K562 (cell line): ENCODE data around the gene LRRC39. TPM values are rescaled to one million over a fixed set of nuclear protein-coding genes. Genes with fewer than 3 reads are reported as not detected.

Source experiments
- CBFB ChIP-seq: sonication (generic); formaldehyde crosslinking; IDR thresholded peaks from 2 replicates; pipeline ENCODE4 v1.4.0; 2020; ENCODE audit warnings: mild to moderate bottlenecking, missing genetic modification reagents
- EHMT2 ChIP-seq: fragments of 450-650 bp; IDR thresholded peaks from 2 replicates; pipeline ENCODE4 v1.6.1; 2018; ENCODE audit warnings: antibody characterized with exemption
- ELF2 ChIP-seq: fragments of 250-450 bp; sonication (Bioruptor Pico); IDR thresholded peaks from 2 replicates; pipeline ENCODE4 v1.5.0; 2021; ENCODE audit warnings: mild to moderate bottlenecking
- GMEB1 ChIP-seq: fragments of 250-450 bp; sonication (Bioruptor Pico); IDR thresholded peaks from 2 replicates; pipeline ENCODE4 v1.4.0; 2020; ENCODE audit warnings: mild to moderate bottlenecking
- ILF3 ChIP-seq: fragments of 450-650 bp; IDR thresholded peaks from 2 replicates; pipeline ENCODE4 v1.6.1; 2018; ENCODE audit warnings: antibody characterized with exemption, mild to moderate bottlenecking, moderate library complexity, borderline replicate concordance
- NFXL1 ChIP-seq: fragments of 450-650 bp; formaldehyde crosslinking; IDR thresholded peaks from 2 replicates; pipeline ENCODE4 v1.4.0; 2021; ENCODE audit warnings: mild to moderate bottlenecking
- NONO ChIP-seq, 2 experiments: fragments of 200-400 bp in 1 of 2; fragments of 450-650 bp in 1 of 2; formaldehyde crosslinking in 1 of 2; IDR thresholded peaks; 2 replicates each; pipeline ENCODE4 v1.6.1; 2017; ENCODE audit warnings: low read depth in 2 of 2, mild to moderate bottlenecking in 2 of 2, moderate library complexity in 2 of 2, low read length in 1 of 2
- NR1H2 ChIP-seq: sonication (generic); formaldehyde crosslinking; IDR thresholded peaks from 2 replicates; pipeline ENCODE4 v1.4.0; 2020; ENCODE audit warnings: mild to moderate bottlenecking, missing genetic modification reagents
- NR2C2 ChIP-seq, 2 experiments: fragments of 200-800 bp in 1 of 2; sonication (Bioruptor generic) in 1 of 2; sonication (generic) in 1 of 2; formaldehyde crosslinking in 1 of 2; IDR thresholded peaks; 2 replicates each; pipeline versions ENCODE4 v1.6.1 to v1.8.0; 2016 to 2022; ENCODE audit warnings: mild to moderate bottlenecking in 1 of 2, missing compliant biosample characterization in 1 of 2, missing genetic modification characterization in 1 of 2, missing genetic modification reagents in 1 of 2
- POU5F1 ChIP-seq: fragments of 150-350 bp; IDR thresholded peaks from 2 replicates; pipeline ENCODE4 v1.6.1; 2014; ENCODE audit warnings: borderline replicate concordance, low read length, low read depth, mild to moderate bottlenecking; ENCODE audit not compliant: partially characterized antibody
- PRPF4 ChIP-seq: fragments of 200-400 bp; formaldehyde crosslinking; IDR thresholded peaks from one replicate; pipeline ENCODE4 v1.6.1; 2017; ENCODE audit warnings: low read length, low read depth, mild to moderate bottlenecking; ENCODE audit not compliant: insufficient read depth, poor library complexity, severe bottlenecking
- SIN3B ChIP-seq: fragments of 450-650 bp; IDR thresholded peaks from 2 replicates; pipeline ENCODE4 v1.6.1; 2017; ENCODE audit warnings: low read depth, mild to moderate bottlenecking, moderate library complexity
- TAF1 ChIP-seq: IDR thresholded peaks from 2 replicates; pipeline ENCODE4 v1.6.1; 2011; ENCODE audit warnings: mild to moderate bottlenecking, low read length, moderate library complexity; ENCODE audit not compliant: insufficient read depth, control insufficient read depth, severe bottlenecking; ENCODE audit errors: extremely low read depth
- U2AF2 ChIP-seq: fragments of 200-400 bp; formaldehyde crosslinking; optimal IDR thresholded peaks from 2 replicates; pipeline ENCODE3; 2017; ENCODE audit warnings: low read depth, mild to moderate bottlenecking, low read length
- ZFP91 ChIP-seq: sonication (generic); formaldehyde crosslinking; IDR thresholded peaks from 2 replicates; pipeline ENCODE4 v1.8.0; 2022; ENCODE audit warnings: mild to moderate bottlenecking, missing genetic modification reagents
- ZNF12 ChIP-seq: sonication (generic); formaldehyde crosslinking; IDR thresholded peaks from 2 replicates; pipeline ENCODE4 v1.4.0; 2020; ENCODE audit warnings: mild to moderate bottlenecking, missing genetic modification reagents
- polyA plus RNA-seq, 8 experiments: library from polyadenylated mRNA; depleted of rRNA in 4 of 8; stranded (reverse) in 5 of 8; unstranded in 3 of 8; fragments of >200 nt; fragmentation: Nextera tagmentation in 2 of 8; fragmentation: Illumina TruSeq in 1 of 8; extraction: Ambion mirVana in 2 of 8; extraction: Trizol in 1 of 8; gene quantifications; 2 replicates each; pipeline versions ENCODE4 v1.2.1 to v1.2.3, GENCODE V29; 2011 to 2014; ENCODE audit warnings: inconsistent platforms in 1 of 8, missing spikeins in 1 of 8
- total RNA-seq, 7 experiments: library from RNA; depleted of rRNA in 6 of 7; stranded (reverse); fragments of >200 nt in 6 of 7; fragmentation: Illumina TruSeq in 2 of 7; extraction: Trizol in 2 of 7; gene quantifications; 2 replicates each; pipeline versions ENCODE4 v1.2.1 to v1.2.3, GENCODE V29; 2011 to 2021; ENCODE audit warnings: low replicate concordance in 1 of 7
- TF ChIP-seq, protein P1 (sequence below): fragments of 450-650 bp; IDR thresholded peaks from 2 replicates; pipeline ENCODE4 v1.6.1; 2014; ENCODE audit warnings: low read depth, mild to moderate bottlenecking, moderate library complexity, borderline replicate concordance
- TF ChIP-seq, protein P2 (sequence below): IDR thresholded peaks from 2 replicates; pipeline ENCODE4 v1.6.1; 2011; ENCODE audit warnings: borderline replicate concordance, low read depth, mild to moderate bottlenecking, moderate library complexity, low read length; ENCODE audit not compliant: insufficient read depth, poor library complexity, severe bottlenecking

Gene LRRC39
- total and polyA plus RNA-seq, 9 of the 15 experiments (the other 6 are each of a cell fraction or from before 2014, with no cell fraction given) = 1.00 to 3.1 (median 1.3) TPM

- TF ChIP-seq ELF2 (CRISPR knock-in tag) = peak; percentile 90
- TF ChIP-seq CBFB (CRISPR knock-in tag) = no peak
- TF ChIP-seq, protein P1, sequence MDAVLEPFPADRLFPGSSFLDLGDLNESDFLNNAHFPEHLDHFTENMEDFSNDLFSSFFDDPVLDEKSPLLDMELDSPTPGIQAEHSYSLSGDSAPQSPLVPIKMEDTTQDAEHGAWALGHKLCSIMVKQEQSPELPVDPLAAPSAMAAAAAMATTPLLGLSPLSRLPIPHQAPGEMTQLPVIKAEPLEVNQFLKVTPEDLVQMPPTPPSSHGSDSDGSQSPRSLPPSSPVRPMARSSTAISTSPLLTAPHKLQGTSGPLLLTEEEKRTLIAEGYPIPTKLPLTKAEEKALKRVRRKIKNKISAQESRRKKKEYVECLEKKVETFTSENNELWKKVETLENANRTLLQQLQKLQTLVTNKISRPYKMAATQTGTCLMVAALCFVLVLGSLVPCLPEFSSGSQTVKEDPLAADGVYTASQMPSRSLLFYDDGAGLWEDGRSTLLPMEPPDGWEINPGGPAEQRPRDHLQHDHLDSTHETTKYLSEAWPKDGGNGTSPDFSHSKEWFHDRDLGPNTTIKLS = peak; percentile 67
- TF ChIP-seq, protein P2, sequence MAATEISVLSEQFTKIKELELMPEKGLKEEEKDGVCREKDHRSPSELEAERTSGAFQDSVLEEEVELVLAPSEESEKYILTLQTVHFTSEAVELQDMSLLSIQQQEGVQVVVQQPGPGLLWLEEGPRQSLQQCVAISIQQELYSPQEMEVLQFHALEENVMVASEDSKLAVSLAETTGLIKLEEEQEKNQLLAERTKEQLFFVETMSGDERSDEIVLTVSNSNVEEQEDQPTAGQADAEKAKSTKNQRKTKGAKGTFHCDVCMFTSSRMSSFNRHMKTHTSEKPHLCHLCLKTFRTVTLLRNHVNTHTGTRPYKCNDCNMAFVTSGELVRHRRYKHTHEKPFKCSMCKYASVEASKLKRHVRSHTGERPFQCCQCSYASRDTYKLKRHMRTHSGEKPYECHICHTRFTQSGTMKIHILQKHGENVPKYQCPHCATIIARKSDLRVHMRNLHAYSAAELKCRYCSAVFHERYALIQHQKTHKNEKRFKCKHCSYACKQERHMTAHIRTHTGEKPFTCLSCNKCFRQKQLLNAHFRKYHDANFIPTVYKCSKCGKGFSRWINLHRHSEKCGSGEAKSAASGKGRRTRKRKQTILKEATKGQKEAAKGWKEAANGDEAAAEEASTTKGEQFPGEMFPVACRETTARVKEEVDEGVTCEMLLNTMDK = no peak
- peak; percentile 80 for TF ChIP-seq TAF1
- TF ChIP-seq NFXL1 (CRISPR knock-in tag) = no peak
- TF ChIP-seq GMEB1 (CRISPR knock-in tag) = no peak
- peak; percentile 99 for TF ChIP-seq POU5F1
- no peak for TF ChIP-seq PRPF4
- TF ChIP-seq NR2C2 (CRISPR knock-in tag; IDR thresholded peaks at IDR 0.05) = 0 out of 2 replicates have a peak, but pooled peaks have one; percentile 58
- TF ChIP-seq NR2C2 (tag; IDR thresholded peaks at IDR 0.05) = peak; percentile 95
- TF ChIP-seq NR1H2 = 0 out of 2 replicates have a peak, but pooled peaks have one; percentile 85
- peak; percentile 38; the same call in 1 of the 2 replicates for TF ChIP-seq ZFP91 (CRISPR knock-in tag)
- 0 out of 2 replicates have a peak, but pooled peaks have one; percentile 59 for TF ChIP-seq ZNF12
- TF ChIP-seq ILF3 = no peak
- peak; percentile 78 for TF ChIP-seq SIN3B
- TF ChIP-seq NONO (IDR thresholded peaks at IDR 0.05; ENCODE audit: low read depth in 2 of 2, low read length in 1 of 2) = no peak
- TF ChIP-seq U2AF2 = no peak
- TF ChIP-seq EHMT2 = 0 out of 2 replicates have a peak, but pooled peaks have one; percentile 30
Observed at GRCh38 chr1:100132566-100133477, 45.2 kb downstream of the LRRC39 start, which contains the start of the genes SASS6 and TRMT13 (continued).
